GM12874 (cell line): ENCODE measurements around the gene TLK1.

ENCODE experiments used
- TF ChIP-seq, protein P1 (sequence below): IDR thresholded peaks from 2 replicates; pipeline ENCODE4 v1.5.1; 2011; ENCODE audit warnings: low read depth, mild to moderate bottlenecking, control low read depth, low read length, moderate library complexity; ENCODE audit not compliant: insufficient read depth

Gene TLK1

GRCh38 chr2:171158790-171159371 is 1.8 kb downstream of the TLK1 start:
- TF ChIP-seq, protein P1, sequence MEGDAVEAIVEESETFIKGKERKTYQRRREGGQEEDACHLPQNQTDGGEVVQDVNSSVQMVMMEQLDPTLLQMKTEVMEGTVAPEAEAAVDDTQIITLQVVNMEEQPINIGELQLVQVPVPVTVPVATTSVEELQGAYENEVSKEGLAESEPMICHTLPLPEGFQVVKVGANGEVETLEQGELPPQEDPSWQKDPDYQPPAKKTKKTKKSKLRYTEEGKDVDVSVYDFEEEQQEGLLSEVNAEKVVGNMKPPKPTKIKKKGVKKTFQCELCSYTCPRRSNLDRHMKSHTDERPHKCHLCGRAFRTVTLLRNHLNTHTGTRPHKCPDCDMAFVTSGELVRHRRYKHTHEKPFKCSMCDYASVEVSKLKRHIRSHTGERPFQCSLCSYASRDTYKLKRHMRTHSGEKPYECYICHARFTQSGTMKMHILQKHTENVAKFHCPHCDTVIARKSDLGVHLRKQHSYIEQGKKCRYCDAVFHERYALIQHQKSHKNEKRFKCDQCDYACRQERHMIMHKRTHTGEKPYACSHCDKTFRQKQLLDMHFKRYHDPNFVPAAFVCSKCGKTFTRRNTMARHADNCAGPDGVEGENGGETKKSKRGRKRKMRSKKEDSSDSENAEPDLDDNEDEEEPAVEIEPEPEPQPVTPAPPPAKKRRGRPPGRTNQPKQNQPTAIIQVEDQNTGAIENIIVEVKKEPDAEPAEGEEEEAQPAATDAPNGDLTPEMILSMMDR, result no peak

DNA sequence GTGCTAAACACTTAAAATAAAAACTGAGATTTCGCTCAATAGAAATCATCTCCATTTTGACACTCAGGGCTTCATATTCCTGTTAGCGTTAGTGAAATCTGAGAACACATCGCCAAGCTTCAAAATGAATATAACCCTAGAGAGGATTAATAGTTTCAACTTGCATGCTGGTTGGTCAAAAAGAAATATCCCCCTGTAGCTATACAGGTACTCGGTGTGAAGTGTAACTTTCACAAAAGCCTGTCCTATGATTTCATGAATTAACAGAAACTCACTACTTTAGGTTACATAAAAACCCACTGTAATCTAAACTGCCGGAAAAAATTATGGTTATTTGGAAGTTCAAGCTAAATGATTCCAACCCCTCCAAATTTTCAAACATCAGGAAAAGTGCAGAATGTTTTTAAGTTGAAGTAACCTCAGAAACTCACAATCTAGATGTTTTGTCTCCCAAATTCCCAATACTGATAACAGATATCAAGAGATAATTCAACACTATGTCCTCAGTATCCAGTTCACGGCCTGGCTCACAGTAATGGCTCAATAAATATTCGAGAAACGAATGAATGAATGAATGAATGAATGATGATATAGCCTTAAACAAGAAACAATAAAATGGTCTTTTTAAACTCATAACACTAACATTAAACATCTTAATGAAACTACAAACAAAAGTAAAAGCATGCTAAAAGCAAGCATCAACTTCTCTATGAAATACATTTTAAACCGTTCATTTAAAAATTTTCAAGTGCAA is 2.5 kb downstream of the TLK1 start:
- TF ChIP-seq, protein P1, result no peak

DNA sequence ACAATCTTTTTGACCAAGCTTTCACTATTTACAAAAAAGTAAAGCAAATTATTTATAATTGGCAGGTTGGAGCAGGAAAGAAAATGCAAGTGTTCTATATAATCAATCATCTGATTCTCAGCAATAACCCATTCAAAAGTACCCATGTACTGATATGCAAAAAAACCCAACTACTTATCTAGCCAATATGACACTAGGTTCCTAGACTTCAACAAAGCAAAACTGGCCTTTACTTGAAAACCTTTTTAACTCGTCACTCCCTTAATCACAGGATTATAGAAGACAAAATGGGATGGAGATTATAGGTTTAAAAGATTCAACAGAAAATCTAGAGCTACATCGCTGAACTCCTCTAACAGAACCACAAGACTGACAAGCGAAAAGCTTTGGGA is 3.6 kb downstream of the TLK1 start:
- TF ChIP-seq, protein P1, result no peak

DNA sequence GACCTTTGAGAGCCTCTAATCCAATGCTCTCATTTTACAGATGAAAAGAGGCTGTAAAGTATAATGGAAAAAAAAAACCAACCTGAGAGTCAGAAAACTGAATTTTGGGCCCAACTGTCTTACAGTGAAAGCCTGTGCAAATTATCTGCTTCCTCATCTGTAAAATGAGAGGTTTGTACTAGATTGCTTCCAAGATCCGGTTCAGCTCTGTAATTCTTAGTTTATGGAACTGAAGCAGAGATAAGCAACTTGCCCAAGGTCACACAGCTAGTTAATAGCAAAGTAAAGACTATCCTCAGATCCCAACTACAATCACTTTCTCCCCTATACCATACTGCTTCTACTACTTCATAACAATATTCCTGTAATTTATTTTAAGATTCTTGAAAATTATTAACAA is 6.3 kb downstream of the TLK1 start:
- TF ChIP-seq, protein P1, result no peak

DNA sequence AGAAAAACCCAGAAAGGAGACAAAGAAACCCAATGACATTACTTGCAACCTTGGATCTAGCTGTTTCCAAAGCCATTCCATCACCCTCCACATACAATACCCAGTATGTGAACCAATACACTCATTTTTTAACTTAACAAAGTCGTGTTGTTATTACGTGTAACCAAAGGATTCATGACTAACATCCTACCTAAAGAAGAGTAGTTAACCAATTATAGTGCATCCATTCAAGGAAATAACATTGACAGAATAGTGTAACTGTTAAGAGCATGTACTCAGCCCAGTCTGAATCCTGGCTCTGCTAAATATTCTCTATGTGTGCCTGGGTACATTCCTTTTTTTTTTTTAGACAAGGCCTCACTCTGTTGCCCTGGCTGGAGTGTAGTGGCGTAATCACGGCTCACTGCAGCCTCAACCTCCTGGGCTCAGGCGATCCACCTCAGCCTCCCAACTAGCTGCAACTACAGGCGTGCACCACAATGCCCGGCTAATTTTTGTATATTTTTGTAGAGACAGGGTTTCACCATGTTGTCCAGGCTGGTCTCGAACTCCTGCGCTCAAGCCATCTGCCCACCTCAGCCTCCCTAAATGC is 9.9 kb downstream of the TLK1 start:
- TF ChIP-seq, protein P1, result no peak

DNA sequence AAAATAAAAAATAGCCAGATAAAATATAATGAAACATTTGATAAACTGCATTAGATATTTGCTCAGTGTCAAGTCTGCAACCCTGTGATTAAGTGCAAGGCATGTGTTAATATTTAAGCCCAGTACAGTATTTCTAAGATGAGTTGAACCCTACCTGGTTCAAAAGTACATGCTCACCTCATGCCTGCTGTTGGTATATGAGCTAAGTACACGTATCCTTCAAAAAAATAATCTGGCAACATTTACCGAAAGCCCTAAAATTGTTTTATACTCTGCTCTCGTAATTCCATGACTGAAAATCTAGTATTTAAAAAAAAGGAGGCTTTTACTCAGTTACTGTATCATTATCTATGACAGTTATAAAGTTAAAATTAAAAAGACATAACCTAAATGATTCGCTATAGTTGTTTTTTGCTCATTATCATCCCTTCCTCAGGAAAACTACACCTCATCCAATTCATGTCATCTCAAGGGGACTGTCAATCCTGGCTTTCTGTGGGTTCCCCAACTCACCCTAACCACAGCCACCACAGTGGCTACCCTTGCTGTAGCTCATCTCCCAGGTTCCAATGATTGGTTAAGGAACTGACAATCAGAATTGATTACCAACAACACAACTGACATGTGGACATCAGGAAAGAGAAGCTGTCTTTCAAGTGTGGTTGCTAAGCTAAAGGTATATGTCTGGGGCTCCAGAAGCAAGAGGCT is 10.6 kb downstream of the TLK1 start:
- TF ChIP-seq, protein P1, result no peak

DNA sequence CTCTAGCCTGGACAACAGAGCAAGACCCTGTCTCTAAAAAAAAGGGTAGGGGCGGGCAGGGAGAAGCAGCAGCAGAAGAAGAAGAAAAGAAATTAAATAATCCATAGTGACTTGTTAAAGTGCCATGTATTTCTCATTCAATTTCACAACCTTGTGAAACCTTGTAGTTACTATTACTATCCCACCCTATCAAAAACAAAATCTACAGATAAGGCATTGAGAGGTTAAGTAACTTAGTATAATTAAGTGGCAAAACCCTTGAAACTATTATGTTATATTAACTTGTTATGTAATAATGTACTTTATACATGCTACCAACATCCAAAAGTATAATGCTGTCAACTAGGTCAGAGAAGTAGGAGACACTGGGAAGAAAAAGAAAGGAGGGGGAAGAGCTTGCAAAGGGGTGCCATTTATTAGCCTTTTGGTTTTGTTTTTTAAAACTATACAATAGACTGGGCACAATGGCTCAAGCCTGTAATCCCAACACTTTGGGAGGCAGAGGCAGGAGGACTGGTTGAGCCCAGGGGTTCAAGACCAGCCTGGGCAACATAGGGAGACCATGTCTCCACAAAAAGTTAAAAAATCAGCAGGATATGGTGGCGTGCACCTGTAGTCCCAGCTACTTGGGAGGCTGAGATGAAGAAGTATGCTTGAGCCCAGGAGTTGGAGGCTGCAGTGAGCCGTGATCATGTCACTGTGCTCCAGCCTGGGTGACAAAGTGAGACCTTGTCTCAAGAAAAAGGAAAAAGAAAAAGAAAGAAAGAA is 11.3 kb downstream of the TLK1 start:
- TF ChIP-seq, protein P1, result no peak
